PC-9 (cell line): ENCODE data around the gene CDCA7L. TPM values are rescaled to one million over a fixed set of nuclear protein-coding genes. Genes with fewer than 3 reads are reported as not detected.

Experiments
- BruUV-seq: library from RNA; stranded (reverse); fragments of 400-500 nt; replicated peaks from 2 replicates; lab custom pipeline; 2021; lab: Mats Ljungman, UMichigan
- CTCF ChIA-PET: fragments of 300-600 bp; sonication (Branson Sonifier 250); formaldehyde crosslinking; loops from one replicate; lab custom pipeline; 2022; ENCODE audit warnings: antibody characterized with exemption; lab: Charles Lee
- POLR2A ChIA-PET: fragments of 300-600 bp; sonication (Branson Sonifier 250); formaldehyde crosslinking; loops from one replicate; lab custom pipeline; 2022; ENCODE audit warnings: antibody characterized with exemption; ENCODE audit not compliant: unreplicated experiment; lab: Charles Lee
- DNase-seq, 2 experiments: peaks; one replicate each; pipeline versions ENCODE4 v3.0.0 to v3.0.0-alpha.2; 2015 to 2022; ENCODE audit warnings: mixed read lengths in 1 of 2
- H2AFZ ChIP-seq: fragments of 200-600 bp; sonication (generic); 2 replicates; pipeline ENCODE4 v1.8.1; 2017; ENCODE audit warnings: antibody characterized with exemption
- H3F3A ChIP-seq: fragments of 200-600 bp; sonication (generic); 2 replicates; pipeline ENCODE4 v1.8.1; 2017; ENCODE audit warnings: antibody characterized with exemption, mild to moderate bottlenecking, low read depth; ENCODE audit not compliant: insufficient read depth
- H3K27ac ChIP-seq: fragments of 200-600 bp; sonication (generic); 2 replicates; pipeline ENCODE4 v1.6.1; 2016; ENCODE audit warnings: mixed run types
- H3K27me3 ChIP-seq: fragments of 200-600 bp; sonication (generic); 2 replicates; pipeline ENCODE4 v1.6.1; 2016; ENCODE audit warnings: low read depth, mixed run types; ENCODE audit not compliant: insufficient read depth
- H3K36me3 ChIP-seq: fragments of 200-600 bp; sonication (generic); 2 replicates; pipeline ENCODE4 v1.6.1; 2016; ENCODE audit warnings: low read depth, mixed run types
- H3K4me1 ChIP-seq: fragments of 200-600 bp; sonication (generic); replicated peaks from 2 replicates; pipeline ENCODE4 v1.6.1; 2016; ENCODE audit warnings: mixed run types; ENCODE audit not compliant: insufficient read depth
- H3K4me2 ChIP-seq: fragments of 200-600 bp; sonication (generic); 2 replicates; pipeline ENCODE4 v1.6.1; 2017; ENCODE audit warnings: mixed run types
- H3K4me3 ChIP-seq: fragments of 200-600 bp; sonication (generic); 2 replicates; pipeline ENCODE4 v1.6.1; 2016; ENCODE audit warnings: mixed run types
- H3K79me2 ChIP-seq: fragments of 200-600 bp; sonication (generic); 2 replicates; pipeline ENCODE4 v1.6.1; 2017; ENCODE audit warnings: low read depth, mixed run types
- H3K9me2 ChIP-seq: fragments of 200-600 bp; sonication (generic); 2 replicates; pipeline ENCODE4 v1.8.1; 2017; ENCODE audit warnings: mild to moderate bottlenecking; ENCODE audit not compliant: insufficient read depth
- H3K9me3 ChIP-seq: fragments of 200-600 bp; sonication (generic); 2 replicates; pipeline ENCODE4 v1.8.1; 2016; ENCODE audit warnings: low read depth; ENCODE audit not compliant: insufficient read depth
- H4K20me1 ChIP-seq: fragments of 200-600 bp; sonication (generic); 2 replicates; pipeline ENCODE4 v1.8.1; 2017; ENCODE audit not compliant: insufficient read depth
- EZH2 ChIP-seq: fragments of 200-600 bp; sonication (generic); IDR thresholded peaks from 2 replicates; pipeline ENCODE4 v1.8.0; 2017; ENCODE audit warnings: antibody characterized with exemption, low read depth
- intact Hi-C: fragments of 100-400 bp; cut with micrococcal nuclease; formaldehyde crosslinking; loops from one replicate; pipeline ENCODE4 v1.10.0; 2022; ENCODE audit not compliant: unreplicated experiment
- total RNA-seq: library from RNA; stranded (reverse); gene quantifications from 2 replicates; pipeline ENCODE4 v1.2.3, GENCODE V29; 2021
- TF ChIP-seq, protein P1 (sequence below): fragments of 200-600 bp; sonication (generic); conservative IDR thresholded peaks from 2 replicates; pipeline ENCODE4 v1.6.1; 2017; ENCODE audit warnings: mixed run types, antibody characterized with exemption, mild to moderate bottlenecking, moderate library complexity

The CDCA7L gene
- total RNA-seq, 1 experiment from 2014 or later = 243 TPM

- Histone ChIP-seq H3K9me3 (no peaks in the 10 kb centered on the region), H3K4me2 (no peak overlapping the region), H3K27me3 (no peaks in the 10 kb centered on the region), H3K4me1 (no peaks in the 10 kb centered on the region; the same call in 1 of the 2 replicates), H3K4me3 (no peak overlapping the region), H3K36me3 (peaks cover 11% of the 10 kb centered on the region; the same call in 1 of the 2 replicates), H4K20me1 (peaks cover 49% of the 10 kb centered on the region; the same call in 1 of the 2 replicates), H3K79me2 (peaks cover 72% of the 10 kb centered on the region), H2AFZ (no peak overlapping the region), H3K27ac (no peak overlapping the region), H3K9me2 (no peaks in the 10 kb centered on the region), H3F3A (no peaks in the 10 kb centered on the region; the same call in 1 of the 2 replicates)
- no peak for DNase-seq
- ChIA-PET POLR2A (no interaction called here), CTCF (no interaction called here)
- intact Hi-C loops = no loop called here
- no TSS peak for BruUV-seq
- TF ChIP-seq, protein P1, sequence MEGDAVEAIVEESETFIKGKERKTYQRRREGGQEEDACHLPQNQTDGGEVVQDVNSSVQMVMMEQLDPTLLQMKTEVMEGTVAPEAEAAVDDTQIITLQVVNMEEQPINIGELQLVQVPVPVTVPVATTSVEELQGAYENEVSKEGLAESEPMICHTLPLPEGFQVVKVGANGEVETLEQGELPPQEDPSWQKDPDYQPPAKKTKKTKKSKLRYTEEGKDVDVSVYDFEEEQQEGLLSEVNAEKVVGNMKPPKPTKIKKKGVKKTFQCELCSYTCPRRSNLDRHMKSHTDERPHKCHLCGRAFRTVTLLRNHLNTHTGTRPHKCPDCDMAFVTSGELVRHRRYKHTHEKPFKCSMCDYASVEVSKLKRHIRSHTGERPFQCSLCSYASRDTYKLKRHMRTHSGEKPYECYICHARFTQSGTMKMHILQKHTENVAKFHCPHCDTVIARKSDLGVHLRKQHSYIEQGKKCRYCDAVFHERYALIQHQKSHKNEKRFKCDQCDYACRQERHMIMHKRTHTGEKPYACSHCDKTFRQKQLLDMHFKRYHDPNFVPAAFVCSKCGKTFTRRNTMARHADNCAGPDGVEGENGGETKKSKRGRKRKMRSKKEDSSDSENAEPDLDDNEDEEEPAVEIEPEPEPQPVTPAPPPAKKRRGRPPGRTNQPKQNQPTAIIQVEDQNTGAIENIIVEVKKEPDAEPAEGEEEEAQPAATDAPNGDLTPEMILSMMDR = no peak
Observed at GRCh38 chr7:21920936-21921335, 24.8 kb downstream of the CDCA7L start.

DNA sequence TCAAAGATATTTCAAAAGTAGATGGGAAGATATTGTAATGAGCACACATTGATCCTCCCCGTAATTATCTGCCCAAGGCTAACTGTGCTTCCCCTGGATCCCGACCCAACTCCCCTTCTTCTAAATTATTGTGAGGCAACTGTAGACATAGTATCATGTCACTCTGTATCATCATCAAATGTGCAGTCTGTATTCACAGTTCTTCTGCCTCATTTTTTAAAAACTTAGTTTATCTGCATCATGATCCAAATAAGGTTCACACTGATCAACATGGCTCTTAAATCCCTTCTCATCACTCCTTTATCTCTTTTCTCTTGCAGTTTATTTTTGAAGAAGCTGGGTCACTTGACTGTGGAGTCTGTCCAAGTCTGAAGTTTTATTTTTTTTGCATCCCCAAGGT, 27.5 kb downstream of the CDCA7L start:
- H3K79me2 ChIP-seq = peaks cover 48% of the 10 kb centered on the region
- peaks cover 36% of the 10 kb centered on the region for H4K20me1 ChIP-seq
- no peak overlapping the region for H3K27ac ChIP-seq
- POLR2A ChIA-PET = no interaction called here
- CTCF ChIA-PET = no interaction called here
- no peak for TF ChIP-seq EZH2
- TF ChIP-seq, protein P1 = no peak
- peaks cover 25% of the 10 kb centered on the region; the same call in 1 of the 2 replicates for H3K36me3 ChIP-seq
- H3K4me1 ChIP-seq = no peaks in the 10 kb centered on the region
- no peaks in the 10 kb centered on the region for H3K9me2 ChIP-seq
- DNase-seq = no peak
- H2AFZ ChIP-seq = no peak overlapping the region
- intact Hi-C loops = loop anchor here (5.0 kb wide), 1 partner anchor 84 kb away; no protein-coding TSS in a partner anchor
- no peak overlapping the region for H3K4me2 ChIP-seq
- no TSS peak for BruUV-seq
- no peaks in the 10 kb centered on the region for H3K9me3 ChIP-seq
- H3K4me3 ChIP-seq = no peak overlapping the region
- no peaks in the 10 kb centered on the region for H3K27me3 ChIP-seq
- no peaks in the 10 kb centered on the region; the same call in 1 of the 2 replicates for H3F3A ChIP-seq

DNA sequence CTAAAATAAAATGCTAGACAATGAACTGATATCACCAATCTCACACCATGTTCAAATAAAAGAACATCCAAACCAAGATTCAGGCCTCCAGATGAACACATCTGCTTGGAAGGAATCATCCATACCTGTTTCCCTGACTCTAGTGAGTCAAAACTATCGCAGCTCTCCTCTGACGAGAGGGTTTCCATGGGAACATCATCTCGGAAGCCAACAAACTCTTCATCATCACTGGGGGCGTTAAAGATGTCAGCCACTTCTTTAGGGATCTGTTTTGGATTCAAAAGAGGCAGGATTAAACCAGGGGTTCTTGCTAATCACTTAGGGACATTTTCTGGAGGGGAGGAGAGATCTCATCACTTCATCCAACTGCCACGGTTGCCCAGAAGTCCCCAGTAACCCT, 29.1 kb downstream of the CDCA7L start:
- Histone ChIP-seq H3F3A (no peaks in the 10 kb centered on the region; the same call in 1 of the 2 replicates), H3K79me2 (peaks cover 32% of the 10 kb centered on the region), H3K4me3 (no peak overlapping the region), H3K4me1 (no peaks in the 10 kb centered on the region), H3K27ac (no peak overlapping the region), H3K4me2 (no peak overlapping the region), H3K9me3 (no peaks in the 10 kb centered on the region), H3K36me3 (peaks cover 25% of the 10 kb centered on the region; the same call in 1 of the 2 replicates), H4K20me1 (peaks cover 36% of the 10 kb centered on the region), H3K27me3 (no peaks in the 10 kb centered on the region), H2AFZ (no peak overlapping the region), H3K9me2 (no peaks in the 10 kb centered on the region)
- DNase-seq = no peak
- POLR2A ChIA-PET = no interaction called here
- no TSS peak for BruUV-seq
- no peak for TF ChIP-seq EZH2
- TF ChIP-seq, protein P1 = no peak
- intact Hi-C loops = loop anchor here (5.0 kb wide), 1 partner anchor 86 kb away; no protein-coding TSS in a partner anchor
- CTCF ChIA-PET = no interaction called here
